K562 (cell line): ENCODE results near the gene ACY1.

Experiments
- BRCA1 ChIP-seq, 2 experiments: fragments of 450-650 bp in 1 of 2; sonication (generic) in 1 of 2; formaldehyde crosslinking in 1 of 2; IDR thresholded peaks; 2 replicates each; pipeline versions ENCODE4 v1.5.0 to v1.6.1; 2017 to 2020; ENCODE audit warnings: mild to moderate bottlenecking in 1 of 2, missing genetic modification reagents in 1 of 2
- ZNF431 ChIP-seq: sonication (generic); formaldehyde crosslinking; IDR thresholded peaks from 2 replicates; pipeline ENCODE4 v1.8.0; 2022; ENCODE audit warnings: mild to moderate bottlenecking, missing genetic modification reagents
- TF ChIP-seq, protein P1 (sequence below): fragments of 450-650 bp; formaldehyde crosslinking; IDR thresholded peaks from 2 replicates; pipeline ENCODE4 v1.4.0; 2020; ENCODE audit warnings: mild to moderate bottlenecking, moderate library complexity
- TF ChIP-seq, protein P2 (sequence below): fragments of 250-450 bp; sonication (Bioruptor Pico); IDR thresholded peaks from 2 replicates; pipeline ENCODE4 v1.4.0; 2020; ENCODE audit warnings: mild to moderate bottlenecking, moderate library complexity, borderline replicate concordance

DNA sequence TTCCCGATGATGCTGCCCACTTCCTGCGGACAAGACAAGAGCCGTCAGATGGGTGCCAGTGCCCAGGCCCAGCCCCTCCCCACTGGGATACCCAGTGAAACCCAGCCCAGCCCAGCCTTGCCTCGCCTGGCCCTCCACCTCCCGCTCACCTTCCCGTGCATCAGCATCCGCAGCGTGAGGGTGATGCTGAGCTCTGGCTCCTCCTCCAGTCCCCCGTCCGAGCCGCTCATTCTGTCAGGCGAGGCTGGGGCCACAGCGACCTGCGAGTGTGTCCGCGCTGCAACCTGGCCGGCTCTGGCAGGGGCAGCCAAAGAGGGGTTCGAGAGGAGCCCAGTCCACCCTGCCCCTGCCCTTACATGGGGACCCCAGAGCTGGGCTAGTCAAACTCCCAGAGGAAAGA, 22.3 kb upstream of the ACY1 start:
- TF ChIP-seq, protein P1, sequence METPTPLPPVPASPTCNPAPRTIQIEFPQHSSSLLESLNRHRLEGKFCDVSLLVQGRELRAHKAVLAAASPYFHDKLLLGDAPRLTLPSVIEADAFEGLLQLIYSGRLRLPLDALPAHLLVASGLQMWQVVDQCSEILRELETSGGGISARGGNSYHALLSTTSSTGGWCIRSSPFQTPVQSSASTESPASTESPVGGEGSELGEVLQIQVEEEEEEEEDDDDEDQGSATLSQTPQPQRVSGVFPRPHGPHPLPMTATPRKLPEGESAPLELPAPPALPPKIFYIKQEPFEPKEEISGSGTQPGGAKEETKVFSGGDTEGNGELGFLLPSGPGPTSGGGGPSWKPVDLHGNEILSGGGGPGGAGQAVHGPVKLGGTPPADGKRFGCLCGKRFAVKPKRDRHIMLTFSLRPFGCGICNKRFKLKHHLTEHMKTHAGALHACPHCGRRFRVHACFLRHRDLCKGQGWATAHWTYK (CRISPR knock-in tag): no peak
- no peak for TF ChIP-seq ZNF431 (CRISPR knock-in tag)
- TF ChIP-seq, protein P2, sequence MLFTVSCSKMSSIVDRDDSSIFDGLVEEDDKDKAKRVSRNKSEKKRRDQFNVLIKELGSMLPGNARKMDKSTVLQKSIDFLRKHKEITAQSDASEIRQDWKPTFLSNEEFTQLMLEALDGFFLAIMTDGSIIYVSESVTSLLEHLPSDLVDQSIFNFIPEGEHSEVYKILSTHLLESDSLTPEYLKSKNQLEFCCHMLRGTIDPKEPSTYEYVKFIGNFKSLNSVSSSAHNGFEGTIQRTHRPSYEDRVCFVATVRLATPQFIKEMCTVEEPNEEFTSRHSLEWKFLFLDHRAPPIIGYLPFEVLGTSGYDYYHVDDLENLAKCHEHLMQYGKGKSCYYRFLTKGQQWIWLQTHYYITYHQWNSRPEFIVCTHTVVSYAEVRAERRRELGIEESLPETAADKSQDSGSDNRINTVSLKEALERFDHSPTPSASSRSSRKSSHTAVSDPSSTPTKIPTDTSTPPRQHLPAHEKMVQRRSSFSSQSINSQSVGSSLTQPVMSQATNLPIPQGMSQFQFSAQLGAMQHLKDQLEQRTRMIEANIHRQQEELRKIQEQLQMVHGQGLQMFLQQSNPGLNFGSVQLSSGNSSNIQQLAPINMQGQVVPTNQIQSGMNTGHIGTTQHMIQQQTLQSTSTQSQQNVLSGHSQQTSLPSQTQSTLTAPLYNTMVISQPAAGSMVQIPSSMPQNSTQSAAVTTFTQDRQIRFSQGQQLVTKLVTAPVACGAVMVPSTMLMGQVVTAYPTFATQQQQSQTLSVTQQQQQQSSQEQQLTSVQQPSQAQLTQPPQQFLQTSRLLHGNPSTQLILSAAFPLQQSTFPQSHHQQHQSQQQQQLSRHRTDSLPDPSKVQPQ (CRISPR knock-in tag): no peak
- no peak for TF ChIP-seq BRCA1 (IDR thresholded peaks at IDR 0.05)
- no peak for TF ChIP-seq BRCA1 (CRISPR knock-in tag; IDR thresholded peaks at IDR 0.05)
